ENCODE measurements around the gene PTPRB.
A peak's percentile ranks its signal among the peaks of the same experiment; 100 is the strongest.
"Not testable (repeated sequence)": the region's sequence is repeated elsewhere in the genome, so short reads cannot be mapped to it uniquely, and the experiment has no call there.

Gene PTPRB

GRCh38 chr12:70535896-70536374 lies 101.3 kb downstream of the PTPRB start:
- Histone ChIP-seq H3K4me1 (ENCODE audit: control insufficient read depth, insufficient read depth, low read length) (no peaks in the 10 kb centered on the region; the same call in 1 of the 2 replicates), H3K9ac (ENCODE audit: low read length) (no peak overlapping the region), H3K27ac (ENCODE audit: low read depth, low read length) (no peak overlapping the region), H3K27me3 (ENCODE audit: control insufficient read depth, insufficient read depth, low read length) (no peaks in the 10 kb centered on the region), H3K4me3 (ENCODE audit: low read depth, low read length) (no peak overlapping the region), H3K36me3 (ENCODE audit: control insufficient read depth, insufficient read depth, low read length) (no peaks in the 10 kb centered on the region), H3K9me3 (ENCODE audit: control insufficient read depth, insufficient read depth, low read depth, low read length) (no peaks in the 10 kb centered on the region)

DNA sequence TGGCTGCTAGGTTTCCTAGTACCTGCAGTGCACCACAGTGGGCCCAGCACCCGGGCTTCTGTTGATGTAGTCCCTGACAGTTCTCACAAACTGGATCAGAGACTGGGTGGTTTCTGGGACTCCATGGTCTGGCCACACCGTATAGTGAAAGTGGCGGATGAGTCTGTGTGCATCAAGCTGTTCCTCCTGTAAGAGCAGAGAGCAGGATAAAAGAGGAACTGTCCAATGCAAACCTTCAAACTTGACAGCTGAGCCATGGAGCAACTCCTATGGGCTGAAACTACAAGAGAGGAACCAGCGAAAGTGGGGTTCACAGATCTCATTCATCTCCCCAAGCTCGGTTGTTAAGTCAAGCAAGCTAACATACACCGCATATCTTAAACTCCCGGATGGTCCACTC lies 102.8 kb downstream of the PTPRB start:
- H3K4me3 ChIP-seq (ENCODE audit: low read depth, low read length): no peak overlapping the region
- no peaks in the 10 kb centered on the region for H3K27me3 ChIP-seq (ENCODE audit: control insufficient read depth, insufficient read depth, low read length)
- H3K36me3 ChIP-seq (ENCODE audit: control insufficient read depth, insufficient read depth, low read length): no peaks in the 10 kb centered on the region
- H3K9ac ChIP-seq (ENCODE audit: low read length): no peak overlapping the region
- no peak overlapping the region for H3K27ac ChIP-seq (ENCODE audit: low read depth, low read length)
- H3K9me3 ChIP-seq (ENCODE audit: control insufficient read depth, insufficient read depth, low read depth, low read length): no peaks in the 10 kb centered on the region
- no peaks in the 10 kb centered on the region; the same call in 1 of the 2 replicates for H3K4me1 ChIP-seq (ENCODE audit: control insufficient read depth, insufficient read depth, low read length)

- H3K9ac ChIP-seq (ENCODE audit: low read length): no peak overlapping the region
Measured at GRCh38 chr12:70529647-70530046, 107.6 kb downstream of the PTPRB start.

GRCh38 chr12:70520847-70521246 lies 116.4 kb downstream of the PTPRB start:
- H3K27ac ChIP-seq (ENCODE audit: low read depth, low read length): no peak overlapping the region

More at GRCh38 chr12:70529647-70530046, 107.6 kb downstream of the PTPRB start:
- Histone ChIP-seq H3K36me3 (ENCODE audit: control insufficient read depth, insufficient read depth, low read length) (no peaks in the 10 kb centered on the region), H3K27me3 (ENCODE audit: control insufficient read depth, insufficient read depth, low read length) (no peaks in the 10 kb centered on the region), H3K4me1 (ENCODE audit: control insufficient read depth, insufficient read depth, low read length) (no peaks in the 10 kb centered on the region), H3K4me3 (ENCODE audit: low read depth, low read length) (no peak overlapping the region), H3K27ac (ENCODE audit: low read depth, low read length) (no peak overlapping the region), H3K9me3 (ENCODE audit: control insufficient read depth, insufficient read depth, low read depth, low read length) (no peaks in the 10 kb centered on the region)

DNA sequence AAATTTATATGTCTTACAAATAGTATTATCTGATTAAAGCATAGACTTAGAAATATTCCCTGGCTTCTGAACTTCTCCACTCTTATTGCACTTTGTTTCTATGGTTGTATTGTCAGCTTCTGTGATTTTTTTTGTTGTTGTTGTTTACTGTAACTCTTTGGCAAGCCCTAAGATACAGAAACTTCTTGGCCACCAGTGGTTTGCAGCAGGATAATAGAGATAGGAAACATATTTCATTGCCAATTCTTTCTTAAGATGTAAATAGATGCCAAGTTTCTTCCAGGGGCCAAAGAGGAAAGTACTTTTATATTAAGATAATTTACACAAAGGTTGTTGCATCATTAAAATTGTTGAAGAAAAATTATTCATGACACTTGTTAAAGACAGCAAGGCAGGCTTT lies 123.8 kb downstream of the PTPRB start:
- H3K4me3 ChIP-seq (ENCODE audit: low read depth, low read length): no peak overlapping the region
- no peak overlapping the region for H3K27ac ChIP-seq (ENCODE audit: low read depth, low read length)
- H3K36me3 ChIP-seq (ENCODE audit: control insufficient read depth, insufficient read depth, low read length): no peaks in the 10 kb centered on the region
- H3K9me3 ChIP-seq (ENCODE audit: control insufficient read depth, insufficient read depth, low read depth, low read length): peaks cover 6% of the 10 kb centered on the region
- no peaks in the 10 kb centered on the region for H3K27me3 ChIP-seq (ENCODE audit: control insufficient read depth, insufficient read depth, low read length)
- H3K9ac ChIP-seq (ENCODE audit: low read length): no peak overlapping the region
- H3K4me1 ChIP-seq (ENCODE audit: control insufficient read depth, insufficient read depth, low read length): no peaks in the 10 kb centered on the region

More at GRCh38 chr12:70520847-70521246, 116.4 kb downstream of the PTPRB start:
- no peak overlapping the region for H3K9ac ChIP-seq (ENCODE audit: low read length)
- peaks cover 15% of the 10 kb centered on the region for H3K9me3 ChIP-seq (ENCODE audit: control insufficient read depth, insufficient read depth, low read depth, low read length)
- no peak overlapping the region for H3K4me3 ChIP-seq (ENCODE audit: low read depth, low read length)
- H3K27me3 ChIP-seq (ENCODE audit: control insufficient read depth, insufficient read depth, low read length): no peaks in the 10 kb centered on the region
- no peaks in the 10 kb centered on the region for H3K4me1 ChIP-seq (ENCODE audit: control insufficient read depth, insufficient read depth, low read length)
- H3K36me3 ChIP-seq (ENCODE audit: control insufficient read depth, insufficient read depth, low read length): no peaks in the 10 kb centered on the region

- Histone ChIP-seq H3K9me3 (ENCODE audit: control insufficient read depth, insufficient read depth, low read depth, low read length) (peaks cover 9% of the 10 kb centered on the region), H3K9ac (ENCODE audit: low read length) (no peak overlapping the region), H3K27ac (ENCODE audit: low read depth, low read length) (no peak overlapping the region), H3K27me3 (ENCODE audit: control insufficient read depth, insufficient read depth, low read length) (no peaks in the 10 kb centered on the region), H3K4me1 (ENCODE audit: control insufficient read depth, insufficient read depth, low read length) (peaks cover 10% of the 10 kb centered on the region; the same call in 1 of the 2 replicates), H3K36me3 (ENCODE audit: control insufficient read depth, insufficient read depth, low read length) (no peaks in the 10 kb centered on the region), H3K4me3 (ENCODE audit: low read depth, low read length) (no peak overlapping the region)
Measured at GRCh38 chr12:70508178-70508577, 129.1 kb downstream of the PTPRB start.

DNA sequence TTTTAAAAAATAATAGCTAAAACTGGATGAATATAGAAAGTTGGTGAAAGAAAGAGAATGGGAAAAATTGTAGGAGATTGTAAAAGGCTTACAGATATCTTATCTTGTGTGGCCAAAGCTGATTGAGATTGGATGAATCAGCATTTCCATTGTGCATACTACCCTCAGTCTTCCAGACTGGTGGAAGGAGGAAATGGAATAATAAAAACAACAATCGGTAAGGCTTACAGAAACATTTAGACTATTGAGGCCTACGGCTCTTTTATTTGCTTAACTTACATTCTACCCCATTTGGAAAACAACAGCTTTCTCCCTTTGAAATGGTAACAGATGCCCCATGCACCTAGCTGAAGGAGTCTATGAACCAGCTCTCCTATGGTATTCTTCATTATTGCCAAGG lies 129.8 kb downstream of the PTPRB start:
- H3K27me3 ChIP-seq (ENCODE audit: control insufficient read depth, insufficient read depth, low read length): no peaks in the 10 kb centered on the region
- peaks cover 9% of the 10 kb centered on the region for H3K9me3 ChIP-seq (ENCODE audit: control insufficient read depth, insufficient read depth, low read depth, low read length)
- H3K9ac ChIP-seq (ENCODE audit: low read length): no peak overlapping the region
- H3K4me3 ChIP-seq (ENCODE audit: low read depth, low read length): no peak overlapping the region
- no peaks in the 10 kb centered on the region for H3K36me3 ChIP-seq (ENCODE audit: control insufficient read depth, insufficient read depth, low read length)
- peaks cover 10% of the 10 kb centered on the region; the same call in 1 of the 2 replicates for H3K4me1 ChIP-seq (ENCODE audit: control insufficient read depth, insufficient read depth, low read length)
- peak overlapping the region; percentile 79; the same call in 1 of the 2 replicates for H3K27ac ChIP-seq (ENCODE audit: low read depth, low read length)

GRCh38 chr12:70497508-70497907 lies 139.7 kb downstream of the PTPRB start:
- Histone ChIP-seq H3K4me1 (ENCODE audit: control insufficient read depth, insufficient read depth, low read length) (no peaks in the 10 kb centered on the region), H3K27me3 (ENCODE audit: control insufficient read depth, insufficient read depth, low read length) (no peaks in the 10 kb centered on the region), H3K36me3 (ENCODE audit: control insufficient read depth, insufficient read depth, low read length) (no peaks in the 10 kb centered on the region), H3K4me3 (ENCODE audit: low read depth, low read length) (no peak overlapping the region), H3K9me3 (ENCODE audit: control insufficient read depth, insufficient read depth, low read depth, low read length) (peaks cover 39% of the 10 kb centered on the region), H3K27ac (ENCODE audit: low read depth, low read length) (no peak overlapping the region), H3K9ac (ENCODE audit: low read length) (no peak overlapping the region)

DNA sequence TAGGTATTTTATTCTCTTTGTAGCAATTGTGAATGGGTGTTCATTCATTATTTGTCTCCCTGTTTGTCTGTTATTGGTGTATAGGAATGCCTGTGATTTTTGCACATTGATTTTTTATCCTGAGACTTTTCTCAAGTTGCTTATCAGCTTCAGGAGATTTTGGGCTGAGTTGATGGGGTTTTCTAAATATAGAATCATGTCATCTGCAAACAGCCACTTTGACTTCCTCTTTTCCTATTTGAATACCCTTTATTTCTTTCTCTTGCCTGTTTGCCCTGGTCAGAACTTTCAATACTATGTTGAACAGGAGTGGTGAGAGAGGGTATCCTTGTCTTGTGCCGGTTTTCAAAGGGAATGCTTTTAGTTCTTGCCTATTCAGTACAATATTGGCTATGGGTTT lies 144.3 kb downstream of the PTPRB start:
- H3K4me1 ChIP-seq (ENCODE audit: control insufficient read depth, insufficient read depth, low read length): not testable (repeated sequence)

GRCh38 chr12:70490928-70491327 lies 146.3 kb downstream of the PTPRB start:
- not testable (repeated sequence) for H3K9me3 ChIP-seq (ENCODE audit: control insufficient read depth, insufficient read depth, low read depth, low read length)

More for the DNA sequence above, 144.3 kb downstream of the PTPRB start:
- not testable (repeated sequence) for H3K9ac ChIP-seq (ENCODE audit: low read length); H3K36me3 ChIP-seq (ENCODE audit: control insufficient read depth, insufficient read depth, low read length); H3K27ac ChIP-seq (ENCODE audit: low read depth, low read length); H3K4me3 ChIP-seq (ENCODE audit: low read depth, low read length); H3K27me3 ChIP-seq (ENCODE audit: control insufficient read depth, insufficient read depth, low read length)
- peaks cover 22% of the 10 kb centered on the region for H3K9me3 ChIP-seq (ENCODE audit: control insufficient read depth, insufficient read depth, low read depth, low read length)

GRCh38 chr12:70487440-70487839 lies 149.8 kb downstream of the PTPRB start:
- no peak overlapping the region for H3K9ac ChIP-seq (ENCODE audit: low read length)

More at GRCh38 chr12:70490928-70491327, 146.3 kb downstream of the PTPRB start:
- H3K9ac ChIP-seq (ENCODE audit: low read length); H3K27ac ChIP-seq (ENCODE audit: low read depth, low read length); H3K27me3 ChIP-seq (ENCODE audit: control insufficient read depth, insufficient read depth, low read length); H3K36me3 ChIP-seq (ENCODE audit: control insufficient read depth, insufficient read depth, low read length); H3K4me3 ChIP-seq (ENCODE audit: low read depth, low read length); H3K4me1 ChIP-seq (ENCODE audit: control insufficient read depth, insufficient read depth, low read length): not testable (repeated sequence)

More at GRCh38 chr12:70487440-70487839, 149.8 kb downstream of the PTPRB start:
- H3K27me3 ChIP-seq (ENCODE audit: control insufficient read depth, insufficient read depth, low read length): no peaks in the 10 kb centered on the region
- H3K4me3 ChIP-seq (ENCODE audit: low read depth, low read length): no peak overlapping the region
- no peaks in the 10 kb centered on the region for H3K4me1 ChIP-seq (ENCODE audit: control insufficient read depth, insufficient read depth, low read length)
- no peak overlapping the region for H3K27ac ChIP-seq (ENCODE audit: low read depth, low read length)
- H3K36me3 ChIP-seq (ENCODE audit: control insufficient read depth, insufficient read depth, low read length): no peaks in the 10 kb centered on the region
- 0 out of 2 replicates have a peak, but pooled peaks cover 3% of the 10 kb centered on the region for H3K9me3 ChIP-seq (ENCODE audit: control insufficient read depth, insufficient read depth, low read depth, low read length)
